ENCODE data around the gene ATP10A. TPM values are rescaled to one million over a fixed set of nuclear protein-coding genes. Genes with fewer than 3 reads are reported as not detected.

Gene ATP10A
- total and polyA plus RNA-seq, 5 experiments from 2014 or later: 5.2 to 59.1 (median 18.1) TPM

DNA sequence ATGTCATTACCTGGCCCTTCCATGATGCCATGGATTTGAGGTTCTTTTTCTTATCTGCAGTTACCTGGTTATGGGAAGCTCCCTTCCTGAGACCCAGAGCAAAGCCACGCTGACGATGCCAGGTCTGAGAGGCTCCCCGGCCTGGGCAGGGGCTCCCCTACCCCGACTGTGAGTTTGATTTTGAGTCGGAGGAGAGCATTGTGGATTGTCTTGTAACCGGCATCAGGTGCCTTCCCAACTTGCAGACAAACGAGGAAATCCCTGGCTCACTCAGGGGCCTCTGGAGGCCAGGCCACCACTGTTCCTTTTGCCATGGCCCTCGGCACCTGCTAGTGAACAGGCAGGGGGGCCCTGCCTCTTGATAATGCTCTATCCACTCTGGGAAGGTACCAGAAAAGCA lies 151.4 kb downstream of the ATP10A start:
- ATAC-seq (no peak), DNase-seq (no peak)
- H3K36me3 Mint-ChIP-seq: peaks cover 0 to 32% (median 4%) of the 10 kb centered on the region in 3 donors
- H3K27ac Mint-ChIP-seq: no peak overlapping the region
- H3K4me3 Mint-ChIP-seq: no peak overlapping the region
- no peaks in the 10 kb centered on the region for H3K27me3 Mint-ChIP-seq
- no peaks in the 10 kb centered on the region for H3K9me3 Mint-ChIP-seq
- POLR2A ChIA-PET: no interaction called here
- H3K4me1 Mint-ChIP-seq: peaks cover 0 to 4% (median 0%) of the 10 kb centered on the region in 4 donors

DNA sequence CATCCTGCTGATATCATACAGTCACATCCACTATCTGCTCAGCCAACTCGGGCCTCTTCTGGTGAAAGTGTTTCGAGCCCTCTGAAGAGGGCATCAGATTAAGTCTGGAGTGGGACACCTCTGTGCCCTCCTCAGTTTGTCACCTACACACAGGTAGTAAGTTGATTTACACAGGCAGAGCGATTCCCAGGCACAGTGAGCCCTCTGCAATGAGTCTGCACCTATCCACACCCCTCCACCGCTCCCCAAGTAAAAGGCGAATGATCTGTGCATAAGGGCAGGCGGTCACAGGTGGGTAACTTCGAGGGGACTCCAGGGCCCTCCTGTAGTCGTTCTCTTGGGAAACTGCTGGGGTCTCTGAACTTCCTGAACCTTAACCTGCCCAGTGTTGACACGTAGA lies 152.0 kb downstream of the ATP10A start:
- no peaks in the 10 kb centered on the region for H3K27me3 Mint-ChIP-seq
- peak overlapping the region in 1 of 10 donors; percentile 18 for H3K27ac Mint-ChIP-seq
- H3K9me3 Mint-ChIP-seq: no peaks in the 10 kb centered on the region
- DNase-seq (no peak), ATAC-seq (no peak)
- H3K4me1 Mint-ChIP-seq: peaks cover 0 to 4% (median 0%) of the 10 kb centered on the region in 4 donors
- POLR2A ChIA-PET: no interaction called here
- H3K36me3 Mint-ChIP-seq: peaks cover 0 to 31% (median 4%) of the 10 kb centered on the region in 3 donors
- H3K4me3 Mint-ChIP-seq: no peak overlapping the region

DNA sequence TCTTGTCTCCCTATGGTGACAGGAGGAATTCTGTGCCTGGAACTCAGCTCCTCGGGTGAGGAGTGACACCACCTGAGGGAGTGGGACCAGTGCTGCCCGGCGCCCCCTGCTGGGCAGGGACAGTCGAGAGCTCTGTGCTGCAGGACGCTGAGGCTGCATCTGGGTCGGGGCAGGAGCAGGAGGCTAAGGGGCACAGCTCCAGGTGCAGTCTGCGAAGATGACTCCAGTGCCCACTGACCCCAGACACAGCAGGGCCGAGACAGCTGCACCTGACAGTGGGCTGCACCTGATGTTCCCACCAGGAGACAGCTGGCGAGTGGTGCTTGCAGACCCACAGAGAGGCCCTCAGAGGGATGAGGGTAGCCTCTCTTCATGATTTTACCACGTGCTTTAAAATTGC lies 152.9 kb downstream of the ATP10A start:
- POLR2A ChIA-PET: no interaction called here
- H3K9me3 Mint-ChIP-seq: no peaks in the 10 kb centered on the region
- no peaks in the 10 kb centered on the region for H3K27me3 Mint-ChIP-seq
- H3K36me3 Mint-ChIP-seq: peaks cover 0 to 37% (median 4%) of the 10 kb centered on the region in 3 donors
- ATAC-seq (peak; percentile 77 to 87), DNase-seq (peak in 9 of 10 donors; percentile 16 to 70 (median 30))
- H3K4me1 Mint-ChIP-seq: peaks cover 0 to 4% (median 0%) of the 10 kb centered on the region in 4 donors
- H3K27ac Mint-ChIP-seq: peak overlapping the region in 1 of 10 donors; percentile 48
- H3K4me3 Mint-ChIP-seq: no peak overlapping the region

DNA sequence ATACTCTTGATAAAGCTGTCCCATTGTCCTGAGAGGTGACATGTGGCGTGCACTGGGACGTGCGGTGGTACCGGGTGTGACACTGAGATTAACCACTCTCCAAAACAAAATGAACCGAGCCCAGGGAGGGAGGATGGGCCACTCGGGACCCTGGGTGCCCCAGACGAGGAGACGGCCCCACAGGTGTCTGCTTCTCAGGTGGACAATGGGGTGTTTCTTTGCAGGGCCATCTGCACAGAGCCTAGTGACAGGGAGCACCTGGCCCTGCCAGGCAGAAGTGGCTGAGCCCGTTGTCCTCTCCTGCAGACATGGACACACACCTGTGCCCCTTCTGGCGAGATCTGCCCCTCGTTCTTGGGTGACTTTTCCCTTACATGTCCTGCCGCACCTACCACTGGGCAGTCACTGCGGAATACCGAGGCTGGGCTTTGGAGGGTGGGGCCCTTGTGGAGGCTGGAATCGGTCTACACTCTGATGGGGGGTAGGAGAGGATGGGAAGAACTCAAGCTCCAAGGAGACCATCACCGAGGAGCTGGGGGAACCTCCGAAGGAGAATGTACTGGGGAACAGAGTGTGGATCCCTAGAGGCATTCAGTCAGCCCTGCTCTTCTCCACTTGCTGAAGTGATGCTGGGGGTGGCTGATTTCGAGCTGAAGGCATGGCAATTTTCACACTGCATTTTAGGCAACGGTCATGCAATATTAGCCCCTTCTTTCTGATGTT lies 153.5 kb downstream of the ATP10A start:
- DNase-seq (no peak), ATAC-seq (no peak)
- no peaks in the 10 kb centered on the region for H3K27me3 Mint-ChIP-seq
- H3K36me3 Mint-ChIP-seq: peaks cover 0 to 36% (median 4%) of the 10 kb centered on the region in 3 donors
- H3K4me3 Mint-ChIP-seq: no peak overlapping the region
- H3K4me1 Mint-ChIP-seq: peaks cover 0 to 4% (median 0%) of the 10 kb centered on the region in 4 donors
- H3K27ac Mint-ChIP-seq: peak overlapping the region in 2 of 10 donors; percentile 18 to 48
- H3K9me3 Mint-ChIP-seq: no peaks in the 10 kb centered on the region
- POLR2A ChIA-PET: no interaction called here

DNA sequence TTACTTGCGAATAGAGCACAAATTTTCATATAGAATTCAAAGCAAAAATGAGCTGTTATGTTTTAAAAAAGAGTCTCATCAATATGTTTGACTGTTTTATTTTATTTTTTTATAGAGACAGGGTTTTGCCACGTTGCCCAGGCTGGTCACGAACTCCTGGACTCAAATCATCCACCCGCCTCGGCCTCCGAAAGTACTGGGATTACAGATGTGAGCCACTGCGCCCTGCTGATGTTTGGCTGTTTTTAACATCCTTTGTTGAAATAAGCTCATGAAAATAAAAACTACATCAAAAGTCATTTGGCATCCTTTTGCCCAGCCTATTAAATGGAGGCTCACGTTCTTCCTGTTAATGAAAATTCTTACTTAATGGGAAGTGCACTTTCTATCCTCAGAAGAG lies 154.7 kb downstream of the ATP10A start:
- no peaks in the 10 kb centered on the region for H3K27me3 Mint-ChIP-seq
- H3K9me3 Mint-ChIP-seq: no peaks in the 10 kb centered on the region
- peak overlapping the region in 1 of 10 donors; percentile 43 for H3K27ac Mint-ChIP-seq
- no peak for ATAC-seq
- DNase-seq: no peak
- H3K4me1 Mint-ChIP-seq: peaks cover 0 to 4% (median 0%) of the 10 kb centered on the region in 4 donors
- H3K36me3 Mint-ChIP-seq: peaks cover 0 to 28% (median 4%) of the 10 kb centered on the region in 3 donors
- POLR2A ChIA-PET: no interaction called here
- H3K4me3 Mint-ChIP-seq: no peak overlapping the region

DNA sequence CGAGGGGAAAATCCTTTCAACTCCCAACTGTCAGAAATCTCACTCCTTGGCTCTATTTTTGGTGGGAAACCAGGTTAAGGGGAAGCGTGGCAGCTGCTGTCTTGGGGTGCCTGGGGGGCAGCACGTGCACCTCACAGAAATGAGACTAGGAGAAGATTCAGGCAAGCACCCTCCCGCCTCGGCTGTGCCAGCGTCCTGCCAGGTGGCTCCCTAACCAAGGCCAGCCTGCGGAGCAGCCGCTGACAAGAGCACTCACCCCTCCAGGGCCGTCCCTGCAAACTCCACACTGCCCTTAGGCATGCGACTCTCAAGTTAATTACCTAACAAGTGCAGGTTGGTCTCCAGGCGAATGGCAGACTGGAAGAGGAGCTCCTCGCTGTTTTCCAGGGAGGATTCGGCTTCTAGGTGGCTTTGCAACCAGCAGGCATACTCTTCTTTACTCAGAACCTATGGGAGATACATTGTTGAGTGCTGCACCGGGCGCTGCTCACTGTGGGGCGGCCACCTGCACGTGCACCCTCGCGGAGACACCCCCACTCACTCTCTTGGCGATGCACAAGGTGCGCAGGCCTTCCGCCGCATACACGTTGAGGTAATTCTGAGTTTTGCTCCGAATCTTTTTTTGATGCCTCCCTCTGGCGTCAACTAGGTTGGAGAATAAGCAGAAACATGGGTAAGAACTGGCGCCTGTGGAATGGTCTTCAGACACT lies 155.3 kb downstream of the ATP10A start:
- peaks cover 0 to 26% (median 4%) of the 10 kb centered on the region in 3 donors for H3K36me3 Mint-ChIP-seq
- H3K27ac Mint-ChIP-seq: no peak overlapping the region
- ATAC-seq: no peak
- peaks cover 0 to 4% (median 0%) of the 10 kb centered on the region in 4 donors for H3K4me1 Mint-ChIP-seq
- POLR2A ChIA-PET: no interaction called here
- no peak for DNase-seq
- no peaks in the 10 kb centered on the region for H3K27me3 Mint-ChIP-seq
- no peaks in the 10 kb centered on the region for H3K9me3 Mint-ChIP-seq
- peak overlapping the region in 1 of 10 donors; percentile 48 for H3K4me3 Mint-ChIP-seq

DNA sequence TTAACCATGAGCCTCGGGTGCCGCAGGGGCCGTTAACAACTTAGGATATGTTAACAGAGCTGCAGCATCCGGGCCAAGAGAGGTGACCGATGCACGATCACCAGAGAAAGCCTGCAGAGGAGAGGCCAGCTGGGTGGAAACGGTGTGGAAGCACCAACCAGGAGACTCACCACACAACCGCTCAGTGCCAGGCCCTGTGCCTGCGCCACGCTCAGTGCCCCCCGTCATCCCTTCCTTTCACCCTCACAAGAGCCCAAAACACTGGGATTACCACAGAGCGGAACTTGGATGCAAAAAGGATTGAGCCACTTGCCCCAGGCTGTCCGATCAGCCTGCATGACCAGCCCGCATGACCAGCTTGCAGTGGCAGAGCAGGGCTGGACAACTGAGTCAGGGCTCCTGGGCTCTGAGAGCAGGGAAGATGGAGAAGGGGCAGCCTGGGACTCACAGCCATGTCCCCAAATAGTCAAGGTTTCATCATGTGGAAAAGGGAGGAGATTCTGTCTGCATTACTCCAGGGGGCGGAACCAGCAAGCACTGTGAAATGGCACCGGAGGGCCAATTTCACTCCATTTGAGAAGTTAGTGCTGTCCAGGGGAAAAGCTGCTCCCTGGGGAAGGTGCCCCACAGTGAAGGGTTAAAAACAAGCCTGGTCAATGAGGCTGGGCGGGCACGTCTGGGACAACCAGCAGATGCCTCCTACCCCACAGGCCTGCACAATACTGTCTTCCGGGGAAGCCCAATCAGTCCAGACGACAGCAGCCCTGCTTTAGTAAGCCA lies 156.8 kb downstream of the ATP10A start:
- Mint-ChIP-seq H3K36me3 (peaks cover 0 to 21% (median 0%) of the 10 kb centered on the region in 3 donors), H3K4me1 (peaks cover 0 to 4% (median 0%) of the 10 kb centered on the region in 4 donors), H3K27me3 (no peaks in the 10 kb centered on the region), H3K9me3 (no peaks in the 10 kb centered on the region), H3K27ac (peak overlapping the region in 1 of 10 donors; percentile 57), H3K4me3 (no peak overlapping the region)
- ATAC-seq: no peak
- no peak for DNase-seq
- POLR2A ChIA-PET: no interaction called here

DNA sequence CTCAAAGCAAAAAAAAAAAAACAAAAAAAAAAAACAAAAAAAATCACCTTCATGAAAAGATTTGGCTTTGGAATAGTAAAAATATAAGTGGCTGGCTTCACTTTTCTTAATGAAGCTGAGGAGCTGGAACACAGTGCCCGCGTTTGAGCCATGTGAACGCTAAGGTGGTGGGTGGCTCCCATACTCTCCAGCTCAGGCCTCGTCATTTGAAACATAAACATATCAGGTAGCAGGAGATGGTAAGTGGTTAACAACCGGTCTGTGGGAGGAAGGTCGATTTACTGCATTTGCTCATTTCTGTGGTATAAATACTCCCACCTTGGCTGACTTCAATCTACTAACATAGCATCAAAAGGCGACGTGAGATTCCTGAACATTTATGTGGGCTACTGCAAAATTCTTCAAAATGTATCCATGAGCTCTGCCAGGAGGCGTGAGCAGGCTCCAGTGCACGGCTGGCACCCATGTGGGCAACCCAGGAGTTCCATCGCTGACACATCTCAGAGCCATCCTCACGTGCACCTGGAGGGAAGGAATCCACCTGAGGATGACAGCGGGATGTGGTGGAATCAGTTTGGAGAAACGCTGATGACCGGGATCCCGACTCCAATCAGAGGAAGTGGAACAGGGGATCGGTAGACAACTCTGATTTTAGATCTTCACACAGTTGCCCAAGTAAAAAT lies 157.6 kb downstream of the ATP10A start:
- no peak overlapping the region for H3K4me3 Mint-ChIP-seq
- no peak for ATAC-seq
- H3K27ac Mint-ChIP-seq: peak overlapping the region in 3 of 10 donors; percentile 27 to 67 (median 57)
- H3K27me3 Mint-ChIP-seq: no peaks in the 10 kb centered on the region
- peaks cover 0 to 4% (median 0%) of the 10 kb centered on the region in 4 donors for H3K4me1 Mint-ChIP-seq
- peaks cover 0 to 28% (median 1%) of the 10 kb centered on the region in 3 donors for H3K36me3 Mint-ChIP-seq
- no peaks in the 10 kb centered on the region for H3K9me3 Mint-ChIP-seq
- POLR2A ChIA-PET: no interaction called here
- DNase-seq: no peak

DNA sequence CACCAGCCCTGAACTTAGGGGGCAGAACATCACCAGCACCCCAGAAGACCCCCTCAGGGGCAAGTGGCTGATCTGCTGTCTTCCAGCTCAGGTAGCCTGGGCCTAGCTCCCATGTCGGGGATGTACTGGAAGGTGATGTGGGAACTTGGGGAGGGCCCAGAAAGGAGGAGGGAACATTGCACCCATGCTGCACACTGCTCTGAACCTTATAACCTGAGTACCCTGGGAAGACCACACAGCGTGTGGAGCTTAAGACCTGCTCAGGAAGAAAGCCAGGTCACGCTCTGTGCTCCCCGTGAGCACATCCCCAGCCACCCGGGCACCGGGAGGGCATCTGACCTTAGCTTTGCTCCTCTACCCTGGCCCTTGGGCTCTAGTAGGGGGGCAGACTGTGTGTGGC lies 159.4 kb downstream of the ATP10A start:
- Mint-ChIP-seq H3K36me3 (peaks cover 0 to 45% (median 9%) of the 10 kb centered on the region in 3 donors), H3K27me3 (no peaks in the 10 kb centered on the region), H3K4me3 (no peak overlapping the region), H3K27ac (no peak overlapping the region), H3K4me1 (no peaks in the 10 kb centered on the region), H3K9me3 (no peaks in the 10 kb centered on the region)
- POLR2A ChIA-PET: no interaction called here
- DNase-seq (no peak), ATAC-seq (no peak)

DNA sequence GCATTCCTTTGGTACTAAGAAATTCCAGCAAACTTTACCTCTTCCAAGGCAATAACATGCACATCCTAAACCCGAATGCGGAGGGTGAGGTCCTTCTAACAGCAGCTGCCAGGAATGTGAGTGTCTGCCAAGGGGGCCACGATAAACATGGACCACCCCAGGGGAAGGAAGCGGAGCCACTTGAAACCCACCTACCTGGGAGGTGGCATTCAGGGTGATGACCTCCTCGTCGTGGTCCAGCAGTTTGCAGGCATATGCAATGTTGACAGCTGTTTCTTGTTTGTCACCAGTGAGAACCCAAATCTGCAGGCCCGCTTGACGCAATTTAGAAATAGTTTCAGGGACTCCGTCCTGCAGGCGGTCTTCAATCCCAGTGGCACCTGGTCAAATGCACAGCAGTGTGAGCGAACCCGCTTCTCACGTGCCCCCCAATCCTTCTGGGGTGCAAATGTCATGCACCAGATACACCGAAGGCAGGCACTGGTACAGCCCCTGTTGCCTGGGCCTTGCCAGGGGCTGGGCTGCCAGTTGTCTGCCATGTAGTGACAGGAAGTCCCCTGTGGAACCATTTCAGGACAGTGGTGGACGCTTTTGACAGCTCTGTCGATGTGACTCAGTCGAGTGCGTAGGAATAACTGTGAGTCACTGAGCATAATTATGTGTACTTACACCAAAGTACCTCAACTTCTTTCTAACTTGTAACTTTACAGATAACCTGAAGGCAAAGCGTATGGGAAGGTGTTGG lies 161.2 kb downstream of the ATP10A start:
- Mint-ChIP-seq H3K27ac (peak overlapping the region in 1 of 10 donors; percentile 9), H3K4me3 (no peak overlapping the region), H3K9me3 (no peaks in the 10 kb centered on the region), H3K4me1 (peaks cover 0 to 1% (median 0%) of the 10 kb centered on the region in 4 donors), H3K27me3 (no peaks in the 10 kb centered on the region), H3K36me3 (peaks cover 0 to 58% (median 15%) of the 10 kb centered on the region in 3 donors)
- ATAC-seq (no peak), DNase-seq (no peak)
- POLR2A ChIA-PET: no interaction called here

DNA sequence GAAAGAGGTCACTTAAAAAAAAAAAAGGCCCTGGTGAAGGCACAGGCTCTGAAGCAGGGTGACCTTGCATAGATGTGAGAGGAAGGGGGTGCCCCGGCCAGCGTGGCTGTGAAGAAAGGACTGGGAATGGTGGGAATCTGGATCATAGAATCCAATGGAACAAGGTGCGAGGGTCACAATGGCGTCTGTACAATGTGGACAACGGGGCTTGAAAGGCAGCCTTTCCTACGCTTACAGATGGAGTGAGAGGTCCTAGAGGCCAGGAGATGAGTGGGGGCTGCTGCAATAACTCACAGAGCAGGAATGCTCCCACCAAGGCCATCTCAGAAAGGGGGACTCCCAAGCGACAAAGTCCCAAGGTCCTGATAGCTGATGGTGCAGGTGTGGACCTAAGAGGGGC lies 162.2 kb downstream of the ATP10A start:
- no peaks in the 10 kb centered on the region for H3K27me3 Mint-ChIP-seq
- no peak overlapping the region for H3K4me3 Mint-ChIP-seq
- POLR2A ChIA-PET: no interaction called here
- ATAC-seq (no peak), DNase-seq (no peak)
- peak overlapping the region in 2 of 10 donors; percentile 15 to 32 for H3K27ac Mint-ChIP-seq
- H3K36me3 Mint-ChIP-seq: peaks cover 0 to 68% (median 15%) of the 10 kb centered on the region in 3 donors
- peaks cover 0 to 3% (median under 1%) of the 10 kb centered on the region in 4 donors for H3K4me1 Mint-ChIP-seq
- H3K9me3 Mint-ChIP-seq: no peaks in the 10 kb centered on the region

DNA sequence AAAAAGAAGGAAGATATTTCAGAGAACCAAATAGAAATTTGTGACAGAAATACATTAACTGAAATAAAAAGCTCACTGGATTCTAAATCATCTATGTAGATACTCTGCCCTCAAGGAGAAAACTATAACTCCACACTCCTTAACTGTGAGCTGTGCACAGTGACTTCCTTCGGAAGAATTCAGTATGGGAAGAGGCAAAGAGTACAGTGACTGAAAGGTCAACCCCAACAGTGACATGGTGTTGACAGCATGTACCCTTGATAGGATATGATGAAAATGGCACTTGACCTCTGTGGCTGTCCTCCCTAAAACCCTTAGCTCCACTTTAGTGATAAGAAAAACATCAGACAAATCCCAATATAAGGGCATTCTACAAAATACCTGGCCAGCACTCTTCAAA lies 165.5 kb downstream of the ATP10A start:
- no peaks in the 10 kb centered on the region for H3K27me3 Mint-ChIP-seq
- H3K4me1 Mint-ChIP-seq: peaks cover 0 to 3% (median under 1%) of the 10 kb centered on the region in 4 donors
- H3K4me3 Mint-ChIP-seq: no peak overlapping the region
- POLR2A ChIA-PET: no interaction called here
- DNase-seq (no peak), ATAC-seq (no peak)
- H3K9me3 Mint-ChIP-seq: no peaks in the 10 kb centered on the region
- peaks cover 0 to 88% (median 19%) of the 10 kb centered on the region in 3 donors for H3K36me3 Mint-ChIP-seq
- no peak overlapping the region for H3K27ac Mint-ChIP-seq

Data from naive thymus-derived CD8-positive, alpha-beta T cell (primary cell).